Stimulated activated CD8-positive, alpha-beta memory T cell treated with anti-CD3 and anti-CD28 coated beads, Interleukin-15, amount 100 ng/mL, for 4 hours (primary cell): ENCODE data around the gene TIPARP.
"Not testable (repeated sequence)": the region's sequence is repeated elsewhere in the genome, so short reads cannot be mapped to it uniquely, and the experiment has no call there.

ENCODE experiments used
- DNase-seq, 2 donors: peaks; one replicate each; pipeline ENCODE4 v3.0.0-alpha.2; 2020; ENCODE audit warnings: low read depth in 2 of 2

Gene TIPARP

GRCh38 chr3:156646958-156647357 lies 27.4 kb upstream of the TIPARP start:
- no peak for DNase-seq

- DNase-seq = no peak
Observed at GRCh38 chr3:156648086-156648485, 26.3 kb upstream of the TIPARP start.

- no peak for DNase-seq
Observed at GRCh38 chr3:156649681-156650080, 24.7 kb upstream of the TIPARP start.

- DNase-seq = not testable (repeated sequence)
Observed at GRCh38 chr3:156652661-156653060, 21.7 kb upstream of the TIPARP start.

- no peak for DNase-seq
Observed at GRCh38 chr3:156654834-156655233, 19.6 kb upstream of the TIPARP start.

GRCh38 chr3:156655819-156656550 lies 18.4 kb upstream of the TIPARP start:
- DNase-seq = no peak

- DNase-seq = no peak
Observed at GRCh38 chr3:156657440-156657839, 16.9 kb upstream of the TIPARP start.

GRCh38 chr3:156657862-156658731 lies 16.3 kb upstream of the TIPARP start:
- DNase-seq = no peak

- no peak for DNase-seq
Observed at GRCh38 chr3:156658732-156659090, 15.7 kb upstream of the TIPARP start.

- DNase-seq = no peak
Observed at GRCh38 chr3:156659260-156659659, 15.1 kb upstream of the TIPARP start.

GRCh38 chr3:156661155-156661554 lies 13.2 kb upstream of the TIPARP start:
- DNase-seq = no peak

- no peak for DNase-seq
Observed at GRCh38 chr3:156664011-156664830, 10.2 kb upstream of the TIPARP start.

- DNase-seq = no peak
Observed at GRCh38 chr3:156664831-156665178, 9.6 kb upstream of the TIPARP start.

GRCh38 chr3:156665291-156665690 lies 9.1 kb upstream of the TIPARP start:
- no peak for DNase-seq

GRCh38 chr3:156666073-156666472 lies 8.3 kb upstream of the TIPARP start:
- DNase-seq = no peak

- no peak for DNase-seq
Observed at GRCh38 chr3:156668073-156668763, 6.2 kb upstream of the TIPARP start.

- DNase-seq = no peak
Observed at GRCh38 chr3:156670077-156670476, 4.3 kb upstream of the TIPARP start.

GRCh38 chr3:156670652-156671051 lies 3.7 kb upstream of the TIPARP start:
- no peak for DNase-seq

GRCh38 chr3:156673732-156674045 lies 701 bp upstream of the TIPARP start:
- no peak for DNase-seq

GRCh38 chr3:156674911-156675829 lies 780 bp downstream of the TIPARP start:
- peak in 1 of 2 donors; percentile 13 for DNase-seq
